Stimulated activated CD8-positive, alpha-beta memory T cell treated with anti-CD3 and anti-CD28 coated beads, Interleukin-7, amount 100 ng/mL, for 24 hours (primary cell): ENCODE data around the gene LRRC49.
"Not testable (repeated sequence)": the region's sequence is repeated elsewhere in the genome, so short reads cannot be mapped to it uniquely, and the experiment has no call there.

ENCODE experiments used
- DNase-seq: peaks from one replicate; pipeline ENCODE4 v3.0.0-alpha.2; 2020; ENCODE audit warnings: low read depth

LRRC49 gene

GRCh38 chr15:70923311-70924080 lies 30.9 kb downstream of the LRRC49 start:
- DNase-seq: no peak

GRCh38 chr15:70926914-70927313 lies 34.3 kb downstream of the LRRC49 start:
- not testable (repeated sequence) for DNase-seq

- DNase-seq: no peak
These were observed 39.2 kb downstream of the LRRC49 start for GRCh38 chr15:70931821-70932220.

GRCh38 chr15:70932397-70932796 lies 39.8 kb downstream of the LRRC49 start:
- no peak for DNase-seq

- no peak for DNase-seq
These were observed 40.8 kb downstream of the LRRC49 start for GRCh38 chr15:70933411-70933810.

DNA sequence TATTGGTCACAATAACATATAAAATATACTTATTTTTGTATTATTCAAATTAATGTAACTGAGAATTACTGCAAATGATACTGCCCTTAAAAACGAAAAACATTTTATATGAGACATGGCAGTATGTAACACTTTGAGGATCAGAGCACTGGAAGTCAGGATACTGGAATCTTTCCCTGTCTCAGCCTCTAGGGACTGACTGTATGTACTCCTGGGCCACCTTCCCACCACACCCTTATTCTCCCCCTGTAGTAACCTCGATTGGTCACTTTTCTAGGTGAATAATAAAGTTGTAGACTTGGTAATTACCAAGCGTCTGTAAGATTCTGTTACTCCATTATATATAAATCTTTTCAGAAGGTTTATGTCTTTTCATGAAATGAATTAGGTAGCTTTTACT lies 43.0 kb downstream of the LRRC49 start:
- no peak for DNase-seq

DNA sequence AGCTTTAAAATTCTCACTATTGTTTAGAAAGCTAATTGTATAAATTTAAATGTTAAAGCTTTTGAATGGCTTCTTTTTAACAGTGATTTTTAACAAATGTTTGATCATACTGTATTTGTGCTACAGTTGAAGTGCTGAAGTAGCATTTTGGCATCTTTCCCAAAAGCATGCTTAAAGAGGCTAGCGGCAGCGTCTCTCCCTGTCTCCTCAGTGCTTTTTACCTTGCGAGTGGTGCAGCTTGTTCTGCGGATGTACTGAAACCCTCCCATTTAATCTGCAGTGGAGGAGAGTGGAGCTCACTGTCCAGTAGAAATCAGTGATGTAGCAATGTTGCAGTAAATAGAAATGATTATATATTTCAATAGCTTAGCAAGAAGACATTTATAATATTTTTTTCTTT lies 43.7 kb downstream of the LRRC49 start:
- DNase-seq: no peak

GRCh38 chr15:70943285-70943684 lies 50.7 kb downstream of the LRRC49 start:
- not testable (repeated sequence) for DNase-seq

GRCh38 chr15:70947351-70948335 lies 55.0 kb downstream of the LRRC49 start:
- no peak for DNase-seq

GRCh38 chr15:70950953-70951352 lies 58.3 kb downstream of the LRRC49 start:
- DNase-seq: no peak

DNA sequence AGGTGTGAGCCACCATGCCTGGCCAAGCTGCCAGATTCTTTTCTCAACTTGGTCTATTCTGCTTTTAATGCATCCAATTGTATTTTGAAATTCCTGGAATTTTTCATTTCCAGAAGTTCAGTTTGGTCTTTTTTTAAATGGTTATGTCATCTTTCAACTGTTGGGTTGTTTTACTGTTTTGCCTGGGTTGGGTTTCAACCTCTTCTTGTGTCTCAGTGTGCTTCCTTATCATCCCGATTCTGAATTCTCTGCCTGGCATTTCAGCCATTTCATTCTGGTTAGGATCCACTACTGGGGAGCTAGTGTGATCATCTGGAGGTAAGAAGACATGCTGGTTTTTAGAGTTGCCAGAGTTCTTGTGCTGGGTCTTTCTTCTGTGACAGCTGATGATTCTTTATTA lies 61.5 kb downstream of the LRRC49 start:
- DNase-seq: no peak

DNA sequence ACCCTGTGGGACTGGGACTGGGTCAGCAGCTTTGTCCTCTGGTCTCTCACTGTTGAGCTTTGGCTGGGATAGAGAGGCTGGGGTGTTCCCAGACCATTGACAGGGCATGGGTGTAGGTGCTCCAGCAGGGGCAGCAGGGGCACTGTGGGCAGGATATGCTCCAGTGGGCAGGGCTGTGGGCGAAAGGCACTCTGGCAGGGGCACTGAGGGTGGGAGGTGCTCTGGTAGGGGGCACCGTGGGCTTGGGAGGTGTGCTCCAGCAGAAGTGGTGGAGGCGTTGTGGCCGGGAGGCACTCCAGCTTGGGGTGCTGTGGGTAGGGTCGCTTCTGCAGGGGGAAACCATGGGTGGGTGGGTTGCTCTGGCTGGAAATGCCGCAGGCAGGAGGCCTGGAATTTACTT lies 62.1 kb downstream of the LRRC49 start:
- DNase-seq: no peak

DNA sequence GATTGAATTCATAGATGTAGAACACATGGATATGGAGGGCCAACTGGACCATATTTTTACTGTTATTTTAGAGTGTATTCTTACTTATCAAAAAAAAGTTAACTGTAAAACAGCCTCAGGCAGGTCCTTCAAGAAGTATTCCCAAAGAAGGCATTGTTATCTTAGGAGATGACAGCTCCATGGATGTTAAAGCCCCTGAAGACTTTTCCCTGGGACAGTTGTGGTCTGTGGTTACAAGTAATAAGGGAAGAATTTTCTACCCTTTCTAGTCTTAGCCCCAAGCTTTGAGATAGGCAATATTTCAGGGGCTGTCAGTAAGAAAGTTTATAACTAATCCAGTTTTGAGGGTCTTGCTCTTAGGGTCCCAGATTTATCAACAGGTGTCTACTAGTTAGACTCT lies 62.5 kb downstream of the LRRC49 start:
- no peak for DNase-seq

- no peak for DNase-seq
These were observed 63.8 kb downstream of the LRRC49 start for GRCh38 chr15:70956201-70956995.

- no peak for DNase-seq
These were observed 69.5 kb downstream of the LRRC49 start for GRCh38 chr15:70962084-70962483.

DNA sequence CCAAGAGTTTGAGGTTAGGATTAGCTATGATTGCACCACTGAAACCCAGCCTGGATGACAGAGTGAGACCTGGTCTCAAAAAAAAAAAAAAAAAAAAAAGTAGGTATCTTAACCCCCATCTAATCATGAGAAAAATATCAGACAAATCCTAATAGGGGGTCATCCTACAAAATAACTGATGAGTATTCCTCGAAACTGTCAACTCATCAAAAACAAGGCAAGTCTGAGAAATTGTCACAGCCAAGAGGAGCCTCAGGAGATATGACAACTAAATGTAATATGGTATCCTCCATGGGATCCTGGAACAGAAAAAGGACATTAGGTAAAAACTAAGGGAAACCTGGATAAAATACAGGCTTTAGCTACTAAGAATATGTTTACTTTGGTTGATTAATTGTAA lies 70.6 kb downstream of the LRRC49 start:
- DNase-seq: no peak

DNA sequence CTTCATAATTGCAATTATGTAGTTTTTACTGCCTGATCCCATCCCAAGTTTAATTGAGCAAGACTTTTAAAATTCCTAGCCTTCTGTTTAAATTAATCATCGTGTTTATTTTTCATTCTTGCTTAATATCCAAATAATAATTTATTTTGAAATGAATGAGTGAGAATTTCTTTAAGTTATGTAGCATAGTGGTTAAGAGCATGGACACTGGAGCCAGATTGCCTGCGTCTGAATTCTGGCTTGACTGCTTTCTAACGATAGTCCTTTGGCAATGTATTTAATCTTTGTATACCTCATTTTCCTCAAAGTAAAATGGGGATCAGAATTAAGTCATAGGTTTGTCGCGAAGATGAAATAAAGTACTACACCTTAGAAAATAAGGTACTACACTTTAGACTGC lies 71.4 kb downstream of the LRRC49 start:
- DNase-seq: no peak

- DNase-seq: no peak
These were observed 72.1 kb downstream of the LRRC49 start for GRCh38 chr15:70964686-70965085.

- no peak for DNase-seq
These were observed 75.0 kb downstream of the LRRC49 start for GRCh38 chr15:70967646-70968045.

GRCh38 chr15:70974004-70974832 lies 81.6 kb downstream of the LRRC49 start:
- DNase-seq: no peak

GRCh38 chr15:70976851-70977250 lies 84.2 kb downstream of the LRRC49 start:
- no peak for DNase-seq
